Astrocyte of the cerebellum (primary cell): ENCODE results near the gene ALG12.

Experiments
- DNase-seq: peaks from one replicate; pipeline ENCODE4 v3.0.0-alpha.2; 2011; ENCODE audit warnings: low read depth
- H3K4me3 ChIP-seq: 2 replicates; pipeline ENCODE4 v1.5.1; 2011; ENCODE audit warnings: mild to moderate bottlenecking, low read depth, low read length, moderate library complexity
- CTCF ChIP-seq: IDR thresholded peaks from 2 replicates; pipeline ENCODE4 v1.5.1; 2012; ENCODE audit warnings: low read length, low read depth, moderate library complexity, mild to moderate bottlenecking; ENCODE audit errors: missing control alignments
- in situ Hi-C: cut with HindIII; loops from 2 replicates; pipeline ENCODE4 v1.10.0; 2017; ENCODE audit warnings: low sequenced_read_pairs

The ALG12 gene

GRCh38 chr22:49933236-49934159 is 15.3 kb upstream of the ALG12 start:
- no peak for TF ChIP-seq CTCF
- DNase-seq: no peak
- in situ Hi-C loops: loop anchor here (10.0 kb wide), 1 partner anchor 81 kb away; the partner anchor contains the start of gene IL17REL
- no peak overlapping the region for H3K4me3 ChIP-seq

GRCh38 chr22:49930596-49931412 is 12.6 kb upstream of the ALG12 start:
- DNase-seq: no peak
- TF ChIP-seq CTCF: peak; percentile 33
- no peak overlapping the region for H3K4me3 ChIP-seq
- in situ Hi-C loops: loop anchor here (10.0 kb wide), 1 partner anchor 84 kb away; the partner anchor contains the start of gene IL17REL

- no peak for DNase-seq
- no peak for TF ChIP-seq CTCF
- no peak overlapping the region for H3K4me3 ChIP-seq
- in situ Hi-C loops: loop anchor here (10.0 kb wide), 1 partner anchor 85 kb away; the partner anchor contains the start of gene IL17REL
Observed at GRCh38 chr22:49929994-49930575, 11.8 kb upstream of the ALG12 start.

- peak; percentile 46 for TF ChIP-seq CTCF
- no peak overlapping the region for H3K4me3 ChIP-seq
- in situ Hi-C loops: no loop called here
- DNase-seq: no peak
Observed at GRCh38 chr22:49929211-49929979, 11.2 kb upstream of the ALG12 start.

- in situ Hi-C loops: no loop called here
- no peak for DNase-seq
Observed at GRCh38 chr22:49928555-49929210, 10.4 kb upstream of the ALG12 start.

More at GRCh38 chr22:49928555-49929210, 10.4 kb upstream of the ALG12 start:
- no peak overlapping the region for H3K4me3 ChIP-seq
- no peak for TF ChIP-seq CTCF
